Lower leg skin (tissue), 4 donors: ENCODE results near the gene JAG1. TPM values are rescaled to one million over a fixed set of nuclear protein-coding genes. Genes with fewer than 3 reads are reported as not detected.

Experiments used
- DNase-seq, 2 donors: peaks; one replicate each; pipeline ENCODE4 v3.0.0-alpha.2; 2019; ENCODE audit warnings: low spot score in 2 of 2
- H3K4me3 ChIP-seq: fragments of 200-600 bp; sonication (generic); 2 replicates; pipeline ENCODE4 v1.5.1; 2017; ENCODE audit warnings: mild to moderate bottlenecking, low read depth; ENCODE audit not compliant: poor library complexity, severe bottlenecking
- CTCF ChIP-seq, 3 donors: fragments of 450-650 bp; IDR thresholded peaks; one replicate each; pipeline ENCODE4 v1.5.1; 2016; ENCODE audit warnings: antibody characterized with exemption in 3 of 3, mild to moderate bottlenecking in 3 of 3, moderate library complexity in 2 of 3
- POLR2A ChIP-seq, 2 donors: fragments of 450-650 bp; IDR thresholded peaks; one replicate each; pipeline ENCODE4 v1.6.1; 2016 to 2017; ENCODE audit warnings: antibody characterized with exemption in 2 of 2, mild to moderate bottlenecking in 1 of 2, moderate library complexity in 1 of 2
- WGBS, 2 donors: methylation state at CpG; one replicate each; pipeline ENCODE4 v1.1.5; 2018; 5-methylcytosine and 5-hydroxymethylcytosine counted together
- intact Hi-C: fragments of 100-400 bp; cut with DNase I; formaldehyde crosslinking; loops from one replicate; pipeline ENCODE4 v1.15.0; 2023; ENCODE audit warnings: low total_unique reads
- total RNA-seq, 4 donors: library from RNA; depleted of rRNA; stranded (reverse); fragments of >200 nt; gene quantifications; one replicate each; pipeline ENCODE4 v1.1.0, GENCODE V29; 2016

Gene JAG1
- total RNA-seq, 4 donors from 2014 or later: 145 to 238 (median 186) TPM

GRCh38 chr20:10707068-10707467 is 33.3 kb upstream of the JAG1 start:
- no peak overlapping the region for H3K4me3 ChIP-seq
- whole genome bisulfite sequencing, 2 donors: 61 to 69% methylated on average over 4 of the region's 4 CpGs
- TF ChIP-seq CTCF (IDR thresholded peaks at IDR 0.05) (no peak), POLR2A (IDR thresholded peaks at IDR 0.05) (no peak)
- no peak for DNase-seq
- intact Hi-C loops: no loop called here

GRCh38 chr20:10706460-10706811 is 32.6 kb upstream of the JAG1 start:
- intact Hi-C loops: no loop called here
- 95 to 97% methylated on average over 12 of the region's 12 CpGs for WGBS, 2 donors
- no peak overlapping the region for H3K4me3 ChIP-seq
- no peak for DNase-seq
- TF ChIP-seq POLR2A (IDR thresholded peaks at IDR 0.05) (no peak), CTCF (IDR thresholded peaks at IDR 0.05) (no peak)

- intact Hi-C loops: no loop called here
- no peak overlapping the region for H3K4me3 ChIP-seq
- 94 to 95% methylated on average over 16 of the region's 16 CpGs for WGBS, 2 donors
- no peak for TF ChIP-seq CTCF (IDR thresholded peaks at IDR 0.05)
- TF ChIP-seq POLR2A (IDR thresholded peaks at IDR 0.05): no peak
- no peak for DNase-seq
Observed at GRCh38 chr20:10705801-10706459, 32.1 kb upstream of the JAG1 start.

GRCh38 chr20:10701607-10702006 is 27.8 kb upstream of the JAG1 start:
- no peak overlapping the region for H3K4me3 ChIP-seq
- WGBS, 2 donors: 97 to 100% methylated on average over 1 of the region's 1 CpG
- intact Hi-C loops: no loop called here
- TF ChIP-seq CTCF (IDR thresholded peaks at IDR 0.05) (no peak), POLR2A (IDR thresholded peaks at IDR 0.05) (no peak)
- no peak for DNase-seq

- no peak overlapping the region for H3K4me3 ChIP-seq
- WGBS, 2 donors: 83 to 95% methylated on average over 2 of the region's 2 CpGs
- TF ChIP-seq POLR2A (IDR thresholded peaks at IDR 0.05): no peak
- no peak for TF ChIP-seq CTCF (IDR thresholded peaks at IDR 0.05)
- no peak for DNase-seq
- intact Hi-C loops: no loop called here
Observed at GRCh38 chr20:10699941-10700340, 26.1 kb upstream of the JAG1 start.

GRCh38 chr20:10699489-10699888 is 25.7 kb upstream of the JAG1 start:
- intact Hi-C loops: no loop called here
- DNase-seq: no peak
- TF ChIP-seq POLR2A (IDR thresholded peaks at IDR 0.05) (no peak), CTCF (IDR thresholded peaks at IDR 0.05) (no peak)
- 72 to 73% methylated on average over 2 of the region's 2 CpGs for WGBS, 2 donors
- H3K4me3 ChIP-seq: no peak overlapping the region
